Measurements from ENCODE around the gene SLC10A4.

GRCh38 chr4:48446642-48447041, 36.5 kb upstream of the SLC10A4 start:
- TF ChIP-seq ZNF597 (CRISPR knock-in tag; IDR thresholded peaks at IDR 0.05) (no peak), NFRKB (IDR thresholded peaks at IDR 0.05) (no peak), CTCF (CRISPR knock-in tag; IDR thresholded peaks at IDR 0.05) (no peak)

Measured in HepG2 (cell line).